ENCODE results near the gene GINM1.

GINM1 gene

GRCh38 chr6:149615805-149616204, 49.6 kb downstream of the GINM1 start:
- no peaks in the 10 kb centered on the region for H4K20me1 ChIP-seq (ENCODE audit: insufficient read depth, low read length)
- TF ChIP-seq EZH2 (IDR thresholded peaks at IDR 0.05; ENCODE audit: borderline replicate concordance, low read length) (no peak), CTCF (IDR thresholded peaks at IDR 0.05; ENCODE audit: low read length) (no peak)
- no peaks in the 10 kb centered on the region for H3K9me2 ChIP-seq (ENCODE audit: low read depth, low read length)
- H3K79me2 ChIP-seq (ENCODE audit: insufficient read depth, low read length): no peaks in the 10 kb centered on the region
- H3K9me3 ChIP-seq (ENCODE audit: low read length): peaks cover 4% of the 10 kb centered on the region
- H3K36me3 ChIP-seq (ENCODE audit: insufficient read depth, low read length): peaks cover 54% of the 10 kb centered on the region
- H3K9ac ChIP-seq (ENCODE audit: low read length): no peak overlapping the region
- H3K4me3 ChIP-seq (ENCODE audit: low read depth, low read length, poor library complexity, severe bottlenecking): no peak overlapping the region
- H3F3A ChIP-seq (ENCODE audit: insufficient read depth, low read length): no peaks in the 10 kb centered on the region
- H3K4me1 ChIP-seq (ENCODE audit: insufficient read depth, low read length, severe bottlenecking): no peaks in the 10 kb centered on the region
- no peak overlapping the region for H3K27ac ChIP-seq (ENCODE audit: low read depth, low read length, poor library complexity, severe bottlenecking)
- no peak overlapping the region for H3K4me2 ChIP-seq (ENCODE audit: low read length)
- no peaks in the 10 kb centered on the region for H3K27me3 ChIP-seq (ENCODE audit: insufficient read depth, low read length)
- no peak overlapping the region for H2AFZ ChIP-seq (ENCODE audit: low read length)

DNA sequence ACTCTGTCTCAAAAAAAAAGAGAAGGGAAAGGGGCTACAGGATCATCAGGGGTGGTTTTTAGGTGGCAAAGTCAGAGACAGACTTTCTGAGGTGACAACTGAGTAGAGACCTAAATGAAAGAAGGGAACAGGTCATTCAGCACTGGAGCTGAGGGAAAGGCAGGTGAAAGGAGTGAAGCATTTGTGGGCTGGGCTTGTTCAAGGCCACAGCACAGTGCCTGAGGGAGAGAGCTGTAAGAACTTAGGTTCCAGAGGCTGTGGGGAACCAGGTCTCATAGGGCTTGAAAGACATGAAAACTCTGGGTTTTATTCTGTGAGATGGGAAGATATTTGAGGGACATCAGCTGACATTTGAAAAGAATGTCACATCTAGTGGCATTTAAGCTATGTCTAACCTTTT, 61.5 kb downstream of the GINM1 start:
- H3K27me3 ChIP-seq (ENCODE audit: insufficient read depth, low read length): no peaks in the 10 kb centered on the region
- H3K9me3 ChIP-seq (ENCODE audit: low read length): no peaks in the 10 kb centered on the region
- H3K79me2 ChIP-seq (ENCODE audit: insufficient read depth, low read length): no peaks in the 10 kb centered on the region
- H3K9me2 ChIP-seq (ENCODE audit: low read depth, low read length): no peaks in the 10 kb centered on the region
- H4K20me1 ChIP-seq (ENCODE audit: insufficient read depth, low read length): no peaks in the 10 kb centered on the region
- TF ChIP-seq EZH2 (IDR thresholded peaks at IDR 0.05; ENCODE audit: borderline replicate concordance, low read length): no peak
- no peak for TF ChIP-seq CTCF (IDR thresholded peaks at IDR 0.05; ENCODE audit: low read length)
- no peaks in the 10 kb centered on the region for H3K4me1 ChIP-seq (ENCODE audit: insufficient read depth, low read length, severe bottlenecking)
- no peak overlapping the region for H3K4me3 ChIP-seq (ENCODE audit: low read depth, low read length, poor library complexity, severe bottlenecking)
- no peak overlapping the region for H2AFZ ChIP-seq (ENCODE audit: low read length)
- H3K4me2 ChIP-seq (ENCODE audit: low read length): no peak overlapping the region
- no peaks in the 10 kb centered on the region for H3F3A ChIP-seq (ENCODE audit: insufficient read depth, low read length)
- no peak overlapping the region for H3K27ac ChIP-seq (ENCODE audit: low read depth, low read length, poor library complexity, severe bottlenecking)
- peaks cover 38% of the 10 kb centered on the region for H3K36me3 ChIP-seq (ENCODE audit: insufficient read depth, low read length)
- H3K9ac ChIP-seq (ENCODE audit: low read length): no peak overlapping the region

DNA sequence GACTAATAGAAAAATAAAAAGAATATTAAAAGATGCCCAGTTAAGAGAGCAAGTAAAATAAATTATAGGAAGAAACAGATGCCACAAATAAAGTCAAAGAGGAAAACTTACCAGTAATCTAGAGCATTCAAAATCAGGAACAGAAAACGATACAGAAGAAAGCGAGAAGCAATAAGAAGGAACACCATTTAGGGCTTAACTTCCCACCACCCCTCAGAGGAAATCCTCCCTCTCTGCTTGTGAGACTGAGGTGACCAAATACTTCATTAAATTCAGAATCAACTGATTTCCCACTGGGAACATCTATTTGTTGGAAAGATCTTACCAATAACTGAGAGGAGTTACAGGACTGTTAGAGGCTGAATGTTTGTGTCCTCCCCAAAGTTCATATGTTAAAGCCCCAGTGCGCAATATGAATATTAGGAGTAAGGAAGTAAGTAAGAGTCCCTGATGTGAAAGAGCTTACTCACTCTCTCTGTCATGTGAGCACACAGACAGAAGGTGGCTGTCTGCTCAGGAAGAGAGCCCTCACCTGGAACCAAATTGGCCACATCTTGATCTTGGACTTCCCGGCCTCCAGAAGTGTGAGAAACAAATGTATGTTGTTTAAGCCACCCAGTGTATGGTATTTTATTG, 62.8 kb downstream of the GINM1 start:
- TF ChIP-seq EZH2 (IDR thresholded peaks at IDR 0.05; ENCODE audit: borderline replicate concordance, low read length): no peak
- Histone ChIP-seq H3K36me3 (ENCODE audit: insufficient read depth, low read length) (peaks cover 32% of the 10 kb centered on the region), H3K4me1 (ENCODE audit: insufficient read depth, low read length, severe bottlenecking) (no peaks in the 10 kb centered on the region), H3K27me3 (ENCODE audit: insufficient read depth, low read length) (no peaks in the 10 kb centered on the region), H4K20me1 (ENCODE audit: insufficient read depth, low read length) (no peaks in the 10 kb centered on the region), H3K9ac (ENCODE audit: low read length) (no peak overlapping the region), H3K79me2 (ENCODE audit: insufficient read depth, low read length) (no peaks in the 10 kb centered on the region), H3K9me3 (ENCODE audit: low read length) (no peaks in the 10 kb centered on the region), H3F3A (ENCODE audit: insufficient read depth, low read length) (no peaks in the 10 kb centered on the region), H3K4me3 (ENCODE audit: low read depth, low read length, poor library complexity, severe bottlenecking) (no peak overlapping the region), H3K4me2 (ENCODE audit: low read length) (no peak overlapping the region), H2AFZ (ENCODE audit: low read length) (no peak overlapping the region), H3K27ac (ENCODE audit: low read depth, low read length, poor library complexity, severe bottlenecking) (no peak overlapping the region), H3K9me2 (ENCODE audit: low read depth, low read length) (no peaks in the 10 kb centered on the region)

DNA sequence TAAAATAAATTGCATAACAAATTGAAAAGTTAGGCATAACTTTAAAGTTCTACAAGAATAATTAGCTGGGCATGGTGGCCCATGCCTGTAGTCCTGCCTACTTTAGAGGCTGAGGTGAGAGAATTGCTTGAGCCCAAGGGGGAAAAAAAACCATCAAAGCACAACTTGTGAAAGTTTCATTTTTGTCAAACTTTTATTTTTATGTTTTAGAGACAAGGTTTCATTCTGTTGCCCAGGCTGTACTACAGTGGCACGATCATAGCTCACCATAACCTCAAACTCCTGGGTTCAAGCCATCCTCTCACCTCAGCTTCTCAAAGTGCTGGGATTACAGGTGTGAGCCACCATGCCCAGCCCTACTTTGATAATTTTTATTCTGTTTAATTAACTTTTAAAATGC, 68.1 kb downstream of the GINM1 start:
- no peaks in the 10 kb centered on the region for H4K20me1 ChIP-seq (ENCODE audit: insufficient read depth, low read length)
- no peak overlapping the region for H3K27ac ChIP-seq (ENCODE audit: low read depth, low read length, poor library complexity, severe bottlenecking)
- H3K9me2 ChIP-seq (ENCODE audit: low read depth, low read length): no peaks in the 10 kb centered on the region
- no peak overlapping the region for H3K4me2 ChIP-seq (ENCODE audit: low read length)
- H3K79me2 ChIP-seq (ENCODE audit: insufficient read depth, low read length): no peaks in the 10 kb centered on the region
- no peak overlapping the region for H2AFZ ChIP-seq (ENCODE audit: low read length)
- H3K9me3 ChIP-seq (ENCODE audit: low read length): no peaks in the 10 kb centered on the region
- no peaks in the 10 kb centered on the region for H3F3A ChIP-seq (ENCODE audit: insufficient read depth, low read length)
- no peaks in the 10 kb centered on the region for H3K27me3 ChIP-seq (ENCODE audit: insufficient read depth, low read length)
- TF ChIP-seq CTCF (IDR thresholded peaks at IDR 0.05; ENCODE audit: low read length) (no peak), EZH2 (IDR thresholded peaks at IDR 0.05; ENCODE audit: borderline replicate concordance, low read length) (no peak)
- no peak overlapping the region for H3K9ac ChIP-seq (ENCODE audit: low read length)
- peaks cover 37% of the 10 kb centered on the region for H3K36me3 ChIP-seq (ENCODE audit: insufficient read depth, low read length)
- no peak overlapping the region for H3K4me3 ChIP-seq (ENCODE audit: low read depth, low read length, poor library complexity, severe bottlenecking)
- no peaks in the 10 kb centered on the region for H3K4me1 ChIP-seq (ENCODE audit: insufficient read depth, low read length, severe bottlenecking)

All from OCI-LY1 (cell line).